Fibroblast of lung (primary cell): Measurements from ENCODE around the gene HERC2. TPM values are rescaled to one million over a fixed set of nuclear protein-coding genes. Genes with fewer than 3 reads are reported as not detected.

ENCODE experiments used
- DNase-seq, 2 donors: peaks; one replicate each; pipeline versions ENCODE4 v3.0.0 to v3.0.0-alpha.2; 2010; ENCODE audit warnings: low read depth in 2 of 2
- H2AFZ ChIP-seq: 2 replicates; pipeline ENCODE4 v1.5.1; 2012; ENCODE audit warnings: low read length, control low read depth, inconsistent platforms
- H3K27ac ChIP-seq: 2 replicates; pipeline ENCODE4 v1.5.1; 2011; ENCODE audit warnings: low read length, control low read depth; ENCODE audit not compliant: insufficient read depth
- H3K27me3 ChIP-seq: 2 replicates; pipeline ENCODE4 v1.5.1; 2011; ENCODE audit warnings: mild to moderate bottlenecking, low read length; ENCODE audit not compliant: control insufficient read depth, insufficient read depth
- H3K36me3 ChIP-seq: 2 replicates; pipeline ENCODE4 v1.5.1; 2011; ENCODE audit warnings: low read length; ENCODE audit not compliant: control insufficient read depth, insufficient read depth
- H3K4me1 ChIP-seq: 2 replicates; pipeline ENCODE4 v1.5.1; 2011; ENCODE audit warnings: low read length; ENCODE audit not compliant: control insufficient read depth, insufficient read depth; ENCODE audit errors: extremely low read depth
- H3K4me2 ChIP-seq: 2 replicates; pipeline ENCODE4 v1.5.1; 2011; ENCODE audit warnings: low read length, control low read depth; ENCODE audit not compliant: insufficient read depth; ENCODE audit errors: extremely low read depth
- H3K4me3 ChIP-seq, 4 experiments: fragments of 200-600 bp in 1 of 4; sonication (generic) in 1 of 4; replicated peaks in 1 of 4; 2 replicates each; pipeline ENCODE4 v1.5.1; 2011 to 2016; ENCODE audit warnings: low read length in 4 of 4, low read depth in 3 of 4, mild to moderate bottlenecking in 3 of 4, control low read depth in 2 of 4, inconsistent platforms in 1 of 4, mixed read lengths in 1 of 4; ENCODE audit not compliant: insufficient read depth in 1 of 4; ENCODE audit errors: control extremely low read depth in 1 of 4
- H3K79me2 ChIP-seq: 2 replicates; pipeline ENCODE4 v1.5.1; 2012; ENCODE audit warnings: mild to moderate bottlenecking, low read length, inconsistent platforms; ENCODE audit not compliant: control insufficient read depth, insufficient read depth
- H3K9ac ChIP-seq: 2 replicates; pipeline ENCODE4 v1.5.1; 2011; ENCODE audit warnings: mild to moderate bottlenecking, low read length, control low read depth; ENCODE audit not compliant: insufficient read depth
- H3K9me3 ChIP-seq: 2 replicates; pipeline ENCODE4 v1.5.1; 2012; ENCODE audit warnings: low read depth, low read length; ENCODE audit not compliant: control insufficient read depth, insufficient read depth
- H4K20me1 ChIP-seq: 2 replicates; pipeline ENCODE4 v1.5.1; 2011; ENCODE audit warnings: low read length; ENCODE audit not compliant: control insufficient read depth, insufficient read depth; ENCODE audit errors: extremely low read depth
- EZH2 ChIP-seq: IDR thresholded peaks from 2 replicates; pipeline ENCODE4 v1.5.1; 2012; ENCODE audit warnings: low read length, control low read depth, mild to moderate bottlenecking; ENCODE audit errors: missing control alignments
- polyA plus RNA-seq, 2 donors: library from polyadenylated mRNA; depleted of rRNA in 1 of 2; stranded (reverse) in 1 of 2; unstranded in 1 of 2; fragments of >200 nt; gene quantifications; 2 replicates each; pipeline ENCODE4 v1.2.1, GENCODE V29; 2011 to 2012; ENCODE audit warnings: missing spikeins in 1 of 2
- total RNA-seq: library from RNA; depleted of rRNA; stranded (reverse); fragments of >200 nt; gene quantifications from 2 replicates; pipeline ENCODE4 v1.2.1, GENCODE V29; 2014
- TF ChIP-seq, protein P1 (sequence below), 2 donors: IDR thresholded peaks in 1 of 2; conservative IDR thresholded peaks in 1 of 2; 1 replicate in 1 of 2; 2 replicates in 1 of 2; pipeline ENCODE4 v1.5.1; 2011 to 2012; ENCODE audit warnings: low read length in 2 of 2, control low read depth in 1 of 2, inconsistent platforms in 1 of 2, low read depth in 1 of 2, mild to moderate bottlenecking in 1 of 2

HERC2 gene
- total and polyA plus RNA-seq, 2 donors (not counting 1 experiment from before 2014, with no cell fraction given): 12.4 to 55.8 TPM

DNA sequence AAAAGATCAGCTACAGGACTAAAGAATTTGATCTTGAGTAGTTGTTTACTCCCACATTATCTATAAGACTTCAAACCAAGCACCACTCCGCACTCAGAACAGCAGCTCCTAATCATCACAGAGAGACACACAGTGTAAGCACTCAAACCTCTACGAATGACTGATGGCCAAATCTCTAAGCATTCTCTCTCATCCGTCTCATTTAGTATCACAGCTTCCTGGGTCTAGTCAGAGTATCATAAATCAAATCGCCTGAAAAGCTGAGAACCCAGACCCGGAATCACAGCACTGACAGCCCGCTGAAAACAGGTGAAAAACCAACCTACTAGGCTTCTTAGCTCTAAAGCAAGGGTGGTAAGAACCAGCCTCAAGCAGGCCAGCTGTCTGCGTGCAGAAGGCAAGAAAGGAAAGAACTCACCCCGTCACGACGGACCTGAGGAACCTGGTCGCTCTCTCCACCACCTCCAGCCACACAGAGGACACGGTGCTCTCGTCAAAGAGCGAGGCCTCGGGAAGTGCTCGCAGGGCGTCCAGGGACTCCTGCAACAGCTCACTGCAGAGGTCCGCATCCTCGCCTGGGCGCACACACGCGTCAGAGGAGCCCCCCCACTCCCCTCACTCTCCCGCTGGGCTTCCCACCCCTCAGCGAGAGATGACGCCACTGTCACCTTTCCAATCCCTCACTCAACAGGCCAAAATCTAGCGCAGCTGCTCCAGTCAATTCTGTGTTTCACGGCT, 47.9 kb downstream of the HERC2 start:
- Histone ChIP-seq H3K4me2 (no peak overlapping the region), H3K9me3 (no peaks in the 10 kb centered on the region), H2AFZ (no peak overlapping the region), H3K79me2 (no peaks in the 10 kb centered on the region), H3K36me3 (peaks cover 2% of the 10 kb centered on the region), H3K4me1 (no peaks in the 10 kb centered on the region), H3K27me3 (no peaks in the 10 kb centered on the region), H3K4me3 (no peak overlapping the region), H3K27ac (no peak overlapping the region), H3K9ac (no peak overlapping the region), H4K20me1 (no peaks in the 10 kb centered on the region)
- TF ChIP-seq EZH2: no peak
- TF ChIP-seq, protein P1, sequence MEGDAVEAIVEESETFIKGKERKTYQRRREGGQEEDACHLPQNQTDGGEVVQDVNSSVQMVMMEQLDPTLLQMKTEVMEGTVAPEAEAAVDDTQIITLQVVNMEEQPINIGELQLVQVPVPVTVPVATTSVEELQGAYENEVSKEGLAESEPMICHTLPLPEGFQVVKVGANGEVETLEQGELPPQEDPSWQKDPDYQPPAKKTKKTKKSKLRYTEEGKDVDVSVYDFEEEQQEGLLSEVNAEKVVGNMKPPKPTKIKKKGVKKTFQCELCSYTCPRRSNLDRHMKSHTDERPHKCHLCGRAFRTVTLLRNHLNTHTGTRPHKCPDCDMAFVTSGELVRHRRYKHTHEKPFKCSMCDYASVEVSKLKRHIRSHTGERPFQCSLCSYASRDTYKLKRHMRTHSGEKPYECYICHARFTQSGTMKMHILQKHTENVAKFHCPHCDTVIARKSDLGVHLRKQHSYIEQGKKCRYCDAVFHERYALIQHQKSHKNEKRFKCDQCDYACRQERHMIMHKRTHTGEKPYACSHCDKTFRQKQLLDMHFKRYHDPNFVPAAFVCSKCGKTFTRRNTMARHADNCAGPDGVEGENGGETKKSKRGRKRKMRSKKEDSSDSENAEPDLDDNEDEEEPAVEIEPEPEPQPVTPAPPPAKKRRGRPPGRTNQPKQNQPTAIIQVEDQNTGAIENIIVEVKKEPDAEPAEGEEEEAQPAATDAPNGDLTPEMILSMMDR (conservative IDR thresholded peaks at IDR 0.05 in 1 of 2, IDR thresholded peaks at IDR 0.05 in 1 of 2; ENCODE audit: low read depth in 1 of 2, low read length in 2 of 2): no peak
- DNase-seq: no peak

DNA sequence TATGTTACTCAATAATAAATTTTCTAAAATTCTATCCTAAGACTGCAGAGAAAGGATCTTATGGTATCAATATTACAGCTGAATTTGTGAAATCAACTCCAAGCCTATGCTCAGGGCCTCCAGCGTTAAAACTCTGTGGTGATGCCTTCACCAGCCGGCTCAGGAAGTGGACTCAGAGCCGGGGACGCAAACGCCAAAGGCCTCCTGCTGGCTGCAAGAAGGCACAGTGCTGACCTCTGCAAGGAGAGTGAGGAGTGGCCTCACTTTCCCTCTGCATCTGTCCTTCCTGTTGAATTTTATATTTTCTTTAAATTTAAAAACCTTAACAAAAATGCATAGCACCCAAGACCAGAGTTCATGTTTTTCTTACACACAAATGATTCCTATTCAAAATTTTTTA, 48.5 kb downstream of the HERC2 start:
- H3K4me2 ChIP-seq: no peak overlapping the region
- peaks cover 2% of the 10 kb centered on the region for H3K36me3 ChIP-seq
- H3K9ac ChIP-seq: no peak overlapping the region
- no peak overlapping the region for H3K27ac ChIP-seq
- H3K9me3 ChIP-seq: no peaks in the 10 kb centered on the region
- H3K79me2 ChIP-seq: no peaks in the 10 kb centered on the region
- peak in 1 of 2 donors; percentile 38 for DNase-seq
- no peak for TF ChIP-seq EZH2
- TF ChIP-seq, protein P1 (conservative IDR thresholded peaks at IDR 0.05 in 1 of 2, IDR thresholded peaks at IDR 0.05 in 1 of 2; ENCODE audit: low read depth in 1 of 2, low read length in 2 of 2): peak; percentile 24 to 51
- no peaks in the 10 kb centered on the region for H3K27me3 ChIP-seq
- H2AFZ ChIP-seq: no peak overlapping the region
- no peaks in the 10 kb centered on the region for H3K4me1 ChIP-seq
- H3K4me3 ChIP-seq: no peak overlapping the region
- no peaks in the 10 kb centered on the region for H4K20me1 ChIP-seq

DNA sequence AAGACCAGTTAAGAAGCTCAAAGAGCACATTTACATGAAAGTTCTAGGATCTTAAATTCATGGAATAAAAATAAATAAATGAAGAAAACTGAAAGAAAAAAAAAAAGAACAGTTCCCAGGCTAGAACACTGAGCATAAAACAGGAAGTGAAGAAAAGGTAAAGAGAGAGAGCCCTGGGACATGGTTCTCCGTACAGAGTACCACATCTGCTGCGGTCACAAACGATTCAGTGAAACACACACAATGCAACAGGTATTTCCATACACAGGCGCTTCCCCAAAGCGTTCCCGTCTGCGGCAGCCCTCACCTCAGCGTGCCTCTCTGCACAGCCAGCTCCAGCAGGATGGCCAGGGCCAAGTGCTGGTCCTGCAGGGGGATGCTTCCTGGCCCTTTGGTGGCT, 49.4 kb downstream of the HERC2 start:
- TF ChIP-seq, protein P1 (conservative IDR thresholded peaks at IDR 0.05 in 1 of 2, IDR thresholded peaks at IDR 0.05 in 1 of 2; ENCODE audit: low read depth in 1 of 2, low read length in 2 of 2): no peak
- no peak for TF ChIP-seq EZH2
- Histone ChIP-seq H3K4me2 (no peak overlapping the region), H3K4me1 (no peaks in the 10 kb centered on the region), H3K36me3 (peaks cover 3% of the 10 kb centered on the region), H3K4me3 (no peak overlapping the region), H3K9me3 (no peaks in the 10 kb centered on the region), H3K79me2 (no peaks in the 10 kb centered on the region), H2AFZ (no peak overlapping the region), H3K27ac (no peak overlapping the region), H3K9ac (no peak overlapping the region), H3K27me3 (no peaks in the 10 kb centered on the region), H4K20me1 (no peaks in the 10 kb centered on the region)
- no peak for DNase-seq
